MM.1S (cell line): Measurements from ENCODE around the gene ATXN7L3B.

Source experiments
- DNase-seq: peaks from one replicate; pipeline ENCODE4 v3.0.0-alpha.2; 2015
- H2AFZ ChIP-seq: fragments of 300-600 bp; sonication (generic); 2 replicates; pipeline ENCODE4 v1.6.0; 2016; ENCODE audit warnings: antibody characterized with exemption, low read length
- H3F3A ChIP-seq: fragments of 300-600 bp; sonication (generic); 2 replicates; pipeline ENCODE4 v1.6.1; 2016; ENCODE audit warnings: mild to moderate bottlenecking, antibody characterized with exemption, low read length, moderate library complexity, mixed read lengths; ENCODE audit not compliant: insufficient read depth
- H3K27ac ChIP-seq: fragments of 300-600 bp; sonication (generic); 2 replicates; pipeline ENCODE4 v1.5.1; 2016; ENCODE audit warnings: mild to moderate bottlenecking, low read length
- H3K27me3 ChIP-seq: fragments of 300-600 bp; sonication (generic); replicated peaks from 2 replicates; pipeline ENCODE4 v1.6.0; 2016; ENCODE audit warnings: low read length; ENCODE audit not compliant: insufficient read depth
- H3K36me3 ChIP-seq: fragments of 300-600 bp; sonication (generic); replicated peaks from 2 replicates; pipeline ENCODE4 v1.6.1; 2016; ENCODE audit warnings: mild to moderate bottlenecking, low read length, mixed read lengths; ENCODE audit not compliant: insufficient read depth
- H3K4me1 ChIP-seq: fragments of 300-600 bp; sonication (generic); 2 replicates; pipeline ENCODE4 v1.6.1; 2016; ENCODE audit warnings: low read length, mixed read lengths
- H3K4me2 ChIP-seq: fragments of 300-600 bp; sonication (generic); 2 replicates; pipeline ENCODE4 v1.6.0; 2016; ENCODE audit warnings: low read depth, low read length
- H3K4me3 ChIP-seq: fragments of 300-600 bp; sonication (generic); 2 replicates; pipeline ENCODE4 v1.5.1; 2016; ENCODE audit warnings: low read length, mixed read lengths
- H3K79me2 ChIP-seq: fragments of 300-600 bp; sonication (generic); 2 replicates; pipeline ENCODE4 v1.6.1; 2016; ENCODE audit warnings: mixed run types, low read length, mixed read lengths
- H3K9ac ChIP-seq: fragments of 300-600 bp; sonication (generic); 2 replicates; pipeline ENCODE4 v1.6.1; 2016; ENCODE audit warnings: low read length, mixed read lengths
- H3K9me2 ChIP-seq: fragments of 300-600 bp; sonication (generic); replicated peaks from 2 replicates; pipeline ENCODE4 v1.6.1; 2016; ENCODE audit warnings: mild to moderate bottlenecking, low read length, mixed read lengths; ENCODE audit not compliant: insufficient read depth
- H3K9me3 ChIP-seq: fragments of 300-600 bp; sonication (generic); replicated peaks from 2 replicates; pipeline ENCODE4 v1.6.1; 2016; ENCODE audit warnings: mild to moderate bottlenecking, low read length, mixed read lengths; ENCODE audit not compliant: insufficient read depth
- H4K20me1 ChIP-seq: fragments of 300-600 bp; sonication (generic); 2 replicates; pipeline ENCODE4 v1.6.1; 2016; ENCODE audit warnings: mild to moderate bottlenecking, low read length, moderate library complexity, mixed read lengths; ENCODE audit not compliant: insufficient read depth
- CTCF ChIP-seq: fragments of 300-600 bp; sonication (generic); IDR thresholded peaks from 2 replicates; pipeline ENCODE4 v1.5.1; 2016; ENCODE audit warnings: antibody characterized with exemption, low read length, mixed read lengths
- EZH2 ChIP-seq: fragments of 300-600 bp; sonication (generic); optimal IDR thresholded peaks from 2 replicates; pipeline ENCODE3; 2017; ENCODE audit warnings: low read depth, mild to moderate bottlenecking, antibody characterized with exemption, low read length, mixed read lengths
- EZH2phosphoT487 ChIP-seq: fragments of 300-600 bp; sonication (generic); IDR thresholded peaks from 2 replicates; pipeline ENCODE4 v1.6.1; 2018; ENCODE audit warnings: antibody characterized with exemption, low read length

The ATXN7L3B gene, protein sequence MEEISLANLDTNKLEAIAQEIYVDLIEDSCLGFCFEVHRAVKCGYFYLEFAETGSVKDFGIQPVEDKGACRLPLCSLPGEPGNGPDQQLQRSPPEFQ

DNA sequence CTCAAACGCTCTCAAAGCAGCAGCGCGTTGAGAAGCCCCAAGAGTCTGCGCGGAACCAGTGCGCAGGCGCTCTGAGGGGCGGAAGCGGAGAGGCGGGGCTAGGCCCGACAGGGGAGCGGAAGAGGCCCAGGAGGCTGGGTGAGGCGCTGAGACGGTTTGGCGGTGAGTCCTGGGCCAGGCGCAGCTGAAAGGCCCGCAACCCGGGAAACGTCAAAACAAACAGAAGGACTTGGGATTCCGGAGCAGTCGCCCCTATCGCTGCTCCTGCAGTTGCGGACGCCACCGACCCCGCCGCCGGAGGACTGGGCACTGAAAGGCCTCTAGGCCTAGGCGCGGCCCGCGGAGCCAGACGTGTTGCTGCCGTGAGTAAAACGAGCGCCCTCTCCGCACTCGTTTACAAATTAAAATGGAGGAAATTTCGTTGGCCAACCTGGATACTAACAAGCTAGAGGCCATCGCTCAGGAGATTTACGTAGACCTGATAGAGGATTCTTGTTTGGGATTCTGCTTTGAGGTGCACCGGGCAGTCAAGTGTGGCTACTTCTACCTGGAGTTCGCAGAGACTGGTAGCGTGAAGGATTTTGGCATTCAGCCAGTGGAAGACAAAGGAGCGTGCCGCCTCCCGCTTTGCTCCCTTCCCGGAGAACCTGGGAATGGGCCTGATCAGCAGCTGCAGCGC lies at the start of gene ATXN7L3B:
ATXN7L3B (plus strand) TSS at position 129 of the 679 bp plus-strand sequence; CDS start at position 407, 278 bp downstream.
- H3K27ac ChIP-seq: peak within 1 kb of the TSS; percentile 89
- H3K9me2 ChIP-seq: no peaks in the 10 kb centered on the region
- peak within 1 kb of the TSS; percentile 99 for H3K9ac ChIP-seq
- peak within 1 kb of the TSS; percentile 95 for H3K4me3 ChIP-seq
- peak within 1 kb of the TSS; percentile 62 for H2AFZ ChIP-seq
- H3K9me3 ChIP-seq: no peaks in the 10 kb centered on the region
- peaks cover 7% of the 10 kb centered on the region; the same call in 1 of the 2 replicates for H3K4me1 ChIP-seq
- H3K4me2 ChIP-seq: peak within 1 kb of the TSS; percentile 92
- peak; percentile 95 for DNase-seq
- TF ChIP-seq CTCF: no peak
- no peak for TF ChIP-seq EZH2phosphoT487
- no peak for TF ChIP-seq EZH2
- no peaks in the 10 kb centered on the region for H3K36me3 ChIP-seq
- peaks cover 12% of the 10 kb centered on the region for H3F3A ChIP-seq
- H3K27me3 ChIP-seq: no peaks in the 10 kb centered on the region
- peaks cover 33% of the 10 kb centered on the region; the same call in 1 of the 2 replicates for H4K20me1 ChIP-seq
- peaks cover 52% of the 10 kb centered on the region for H3K79me2 ChIP-seq

DNA sequence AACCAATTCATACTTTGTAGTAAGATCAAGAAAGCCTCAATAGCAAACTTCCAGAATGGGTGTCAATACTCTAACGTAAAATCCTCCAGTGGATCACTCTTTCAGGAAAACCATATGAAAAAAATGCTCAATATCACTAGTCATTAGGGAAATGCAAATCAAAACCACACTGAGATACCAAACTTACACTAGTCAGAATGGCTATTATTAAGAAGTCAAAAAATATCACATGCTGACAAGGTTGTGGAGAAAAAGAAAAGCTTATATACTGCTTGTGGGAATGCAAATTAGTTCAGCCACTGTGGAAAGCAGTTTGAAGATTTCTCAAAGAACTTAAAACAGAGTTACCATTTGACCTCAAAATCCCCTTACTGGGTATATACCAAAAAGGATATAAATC lies 49.5 kb upstream of the ATXN7L3B start:
- no peaks in the 10 kb centered on the region for H4K20me1 ChIP-seq
- peaks cover 24% of the 10 kb centered on the region for H3K4me1 ChIP-seq
- no peak for TF ChIP-seq EZH2phosphoT487
- TF ChIP-seq CTCF: no peak
- no peak for TF ChIP-seq EZH2
- no peak overlapping the region for H3K4me3 ChIP-seq
- H3K9me2 ChIP-seq: no peaks in the 10 kb centered on the region
- H3K27me3 ChIP-seq: no peaks in the 10 kb centered on the region
- H3K4me2 ChIP-seq: peak overlapping the region; percentile 29; the same call in 1 of the 2 replicates
- H3K9me3 ChIP-seq: no peaks in the 10 kb centered on the region
- no peaks in the 10 kb centered on the region for H3K36me3 ChIP-seq
- H2AFZ ChIP-seq: no peak overlapping the region
- H3K9ac ChIP-seq: no peak overlapping the region
- H3K27ac ChIP-seq: no peak overlapping the region
- no peaks in the 10 kb centered on the region for H3K79me2 ChIP-seq
- peak; percentile 15 for DNase-seq
- peaks cover 6% of the 10 kb centered on the region; the same call in 1 of the 2 replicates for H3F3A ChIP-seq

GRCh38 chr12:74489543-74489942 lies 48.1 kb upstream of the ATXN7L3B start:
- Histone ChIP-seq H3K9me2 (no peaks in the 10 kb centered on the region), H3K4me2 (no peak overlapping the region), H3K27me3 (no peaks in the 10 kb centered on the region), H4K20me1 (no peaks in the 10 kb centered on the region), H3K27ac (no peak overlapping the region), H3K9me3 (no peaks in the 10 kb centered on the region), H3K36me3 (no peaks in the 10 kb centered on the region), H3K4me3 (no peak overlapping the region), H3K9ac (no peak overlapping the region), H3K4me1 (peaks cover 24% of the 10 kb centered on the region), H3K79me2 (no peaks in the 10 kb centered on the region), H3F3A (peaks cover 6% of the 10 kb centered on the region; the same call in 1 of the 2 replicates), H2AFZ (no peak overlapping the region)
- no peak for DNase-seq
- no peak for TF ChIP-seq CTCF
- TF ChIP-seq EZH2phosphoT487: no peak
- no peak for TF ChIP-seq EZH2
